Measurements from ENCODE around the gene PSME2. TPM values are rescaled to one million over a fixed set of nuclear protein-coding genes. Genes with fewer than 3 reads are reported as not detected.

PSME2 gene
- total and polyA plus RNA-seq, 2 of the 13 experiments (the other 11 are each of a cell fraction or from before 2014, with no cell fraction given) = 332 to 716 TPM

DNA sequence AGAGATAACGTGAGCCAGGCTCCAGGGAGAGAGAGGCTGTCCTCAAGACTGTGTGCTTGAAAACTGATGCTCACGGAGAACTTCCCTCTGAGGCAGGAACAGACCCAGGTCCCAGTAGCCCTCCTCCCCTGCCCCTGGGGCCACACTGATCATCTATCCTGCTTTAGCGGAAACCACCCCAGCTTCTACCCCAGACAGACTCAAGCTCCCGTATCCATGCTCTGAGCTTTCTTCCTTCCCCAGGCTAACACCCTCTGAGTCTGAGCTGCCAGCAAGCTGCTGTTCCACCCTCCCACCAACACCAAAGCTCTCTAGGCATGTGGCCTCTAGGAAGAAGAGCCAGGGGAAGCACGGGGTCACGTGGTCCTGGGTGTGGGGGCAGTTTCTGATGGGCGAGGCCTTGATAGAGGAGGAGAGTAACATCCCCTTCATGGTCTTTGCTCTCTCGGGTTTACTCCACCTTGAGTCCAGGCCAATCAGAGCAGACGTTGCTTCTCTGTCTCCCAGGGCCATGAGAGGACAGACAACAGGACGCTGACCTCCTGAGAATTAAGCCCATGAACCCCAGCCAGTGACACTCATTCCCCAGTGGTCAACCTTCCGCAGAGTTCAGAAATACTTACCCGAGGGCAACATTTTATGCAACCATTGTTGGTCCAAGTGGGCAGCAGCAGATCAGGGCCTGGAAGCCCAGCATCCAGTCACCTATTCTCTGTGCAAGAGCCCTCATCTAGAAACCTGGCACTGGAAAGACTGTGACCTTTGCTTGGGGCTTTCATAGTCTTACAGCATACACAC is 50.9 kb downstream of the PSME2 start (continued):
- TF ChIP-seq, protein P1, sequence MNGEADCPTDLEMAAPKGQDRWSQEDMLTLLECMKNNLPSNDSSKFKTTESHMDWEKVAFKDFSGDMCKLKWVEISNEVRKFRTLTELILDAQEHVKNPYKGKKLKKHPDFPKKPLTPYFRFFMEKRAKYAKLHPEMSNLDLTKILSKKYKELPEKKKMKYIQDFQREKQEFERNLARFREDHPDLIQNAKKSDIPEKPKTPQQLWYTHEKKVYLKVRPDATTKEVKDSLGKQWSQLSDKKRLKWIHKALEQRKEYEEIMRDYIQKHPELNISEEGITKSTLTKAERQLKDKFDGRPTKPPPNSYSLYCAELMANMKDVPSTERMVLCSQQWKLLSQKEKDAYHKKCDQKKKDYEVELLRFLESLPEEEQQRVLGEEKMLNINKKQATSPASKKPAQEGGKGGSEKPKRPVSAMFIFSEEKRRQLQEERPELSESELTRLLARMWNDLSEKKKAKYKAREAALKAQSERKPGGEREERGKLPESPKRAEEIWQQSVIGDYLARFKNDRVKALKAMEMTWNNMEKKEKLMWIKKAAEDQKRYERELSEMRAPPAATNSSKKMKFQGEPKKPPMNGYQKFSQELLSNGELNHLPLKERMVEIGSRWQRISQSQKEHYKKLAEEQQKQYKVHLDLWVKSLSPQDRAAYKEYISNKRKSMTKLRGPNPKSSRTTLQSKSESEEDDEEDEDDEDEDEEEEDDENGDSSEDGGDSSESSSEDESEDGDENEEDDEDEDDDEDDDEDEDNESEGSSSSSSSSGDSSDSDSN (CRISPR knock-in tag; IDR thresholded peaks at IDR 0.05) = peak; percentile 94
- TF ChIP-seq, protein P2, sequence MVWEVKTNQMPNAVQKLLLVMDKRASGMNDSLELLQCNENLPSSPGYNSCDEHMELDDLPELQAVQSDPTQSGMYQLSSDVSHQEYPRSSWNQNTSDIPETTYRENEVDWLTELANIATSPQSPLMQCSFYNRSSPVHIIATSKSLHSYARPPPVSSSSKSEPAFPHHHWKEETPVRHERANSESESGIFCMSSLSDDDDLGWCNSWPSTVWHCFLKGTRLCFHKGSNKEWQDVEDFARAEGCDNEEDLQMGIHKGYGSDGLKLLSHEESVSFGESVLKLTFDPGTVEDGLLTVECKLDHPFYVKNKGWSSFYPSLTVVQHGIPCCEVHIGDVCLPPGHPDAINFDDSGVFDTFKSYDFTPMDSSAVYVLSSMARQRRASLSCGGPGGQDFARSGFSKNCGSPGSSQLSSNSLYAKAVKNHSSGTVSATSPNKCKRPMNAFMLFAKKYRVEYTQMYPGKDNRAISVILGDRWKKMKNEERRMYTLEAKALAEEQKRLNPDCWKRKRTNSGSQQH (CRISPR knock-in tag; IDR thresholded peaks at IDR 0.05; ENCODE audit: low read depth) = peak; percentile 98
- TF ChIP-seq TBX3 (IDR thresholded peaks at IDR 0.05; ENCODE audit: borderline replicate concordance) = peak; percentile 51
- TF ChIP-seq SETDB1 (CRISPR knock-in tag; IDR thresholded peaks at IDR 0.05; ENCODE audit: borderline replicate concordance) = no peak
- TF ChIP-seq ZNF704 (CRISPR knock-in tag; IDR thresholded peaks at IDR 0.05; ENCODE audit: borderline replicate concordance) = peak; percentile 52
- peak; percentile 97 for TF ChIP-seq CBX5 (CRISPR knock-in tag; IDR thresholded peaks at IDR 0.05; ENCODE audit: borderline replicate concordance)
- TF ChIP-seq STAT6 (CRISPR knock-in tag; IDR thresholded peaks at IDR 0.05; ENCODE audit: borderline replicate concordance) = peak; percentile 96
- TF ChIP-seq ZNF546 (CRISPR knock-in tag; conservative IDR thresholded peaks at IDR 0.05) = peak; percentile 76; the same call in 1 of the 2 replicates
- TF ChIP-seq DNMT3B (CRISPR knock-in tag; conservative IDR thresholded peaks at IDR 0.05) = peak; percentile 99
- no peak for TF ChIP-seq ZNF572 (CRISPR knock-in tag; IDR thresholded peaks at IDR 0.05)
- TF ChIP-seq, protein P3, sequence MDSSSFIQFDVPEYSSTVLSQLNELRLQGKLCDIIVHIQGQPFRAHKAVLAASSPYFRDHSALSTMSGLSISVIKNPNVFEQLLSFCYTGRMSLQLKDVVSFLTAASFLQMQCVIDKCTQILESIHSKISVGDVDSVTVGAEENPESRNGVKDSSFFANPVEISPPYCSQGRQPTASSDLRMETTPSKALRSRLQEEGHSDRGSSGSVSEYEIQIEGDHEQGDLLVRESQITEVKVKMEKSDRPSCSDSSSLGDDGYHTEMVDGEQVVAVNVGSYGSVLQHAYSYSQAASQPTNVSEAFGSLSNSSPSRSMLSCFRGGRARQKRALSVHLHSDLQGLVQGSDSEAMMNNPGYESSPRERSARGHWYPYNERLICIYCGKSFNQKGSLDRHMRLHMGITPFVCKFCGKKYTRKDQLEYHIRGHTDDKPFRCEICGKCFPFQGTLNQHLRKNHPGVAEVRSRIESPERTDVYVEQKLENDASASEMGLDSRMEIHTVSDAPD (CRISPR knock-in tag; IDR thresholded peaks at IDR 0.05) = peak; percentile 95
- no peak for TF ChIP-seq THAP8 (CRISPR knock-in tag; IDR thresholded peaks at IDR 0.05; ENCODE audit: borderline replicate concordance)
- no peak for TF ChIP-seq NAIF1 (CRISPR knock-in tag; IDR thresholded peaks at IDR 0.05; ENCODE audit: borderline replicate concordance)
- TF ChIP-seq, protein P4, sequence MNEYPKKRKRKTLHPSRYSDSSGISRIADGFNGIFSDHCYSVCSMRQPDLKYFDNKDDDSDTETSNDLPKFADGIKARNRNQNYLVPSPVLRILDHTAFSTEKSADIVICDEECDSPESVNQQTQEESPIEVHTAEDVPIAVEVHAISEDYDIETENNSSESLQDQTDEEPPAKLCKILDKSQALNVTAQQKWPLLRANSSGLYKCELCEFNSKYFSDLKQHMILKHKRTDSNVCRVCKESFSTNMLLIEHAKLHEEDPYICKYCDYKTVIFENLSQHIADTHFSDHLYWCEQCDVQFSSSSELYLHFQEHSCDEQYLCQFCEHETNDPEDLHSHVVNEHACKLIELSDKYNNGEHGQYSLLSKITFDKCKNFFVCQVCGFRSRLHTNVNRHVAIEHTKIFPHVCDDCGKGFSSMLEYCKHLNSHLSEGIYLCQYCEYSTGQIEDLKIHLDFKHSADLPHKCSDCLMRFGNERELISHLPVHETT (CRISPR knock-in tag; conservative IDR thresholded peaks at IDR 0.05) = peak; percentile 96
- peak; percentile 28; the same call in 1 of the 2 replicates for TF ChIP-seq HHEX (CRISPR knock-in tag; IDR thresholded peaks at IDR 0.05)
- TF ChIP-seq FOXO1 (CRISPR knock-in tag; IDR thresholded peaks at IDR 0.05) = peak; percentile 95
